ENCODE results near the gene POLD2. TPM values are rescaled to one million over a fixed set of nuclear protein-coding genes. Genes with fewer than 3 reads are reported as not detected.

Gene POLD2
- total and polyA plus RNA-seq, 2 of the 8 experiments (the other 6 are each of a cell fraction or from before 2014, with no cell fraction given): 148 to 214 TPM

- no peak for TF ChIP-seq SUZ12 (IDR thresholded peaks at IDR 0.05; ENCODE audit: low read length)
- TF ChIP-seq EZH2 (IDR thresholded peaks at IDR 0.05; ENCODE audit: low read depth, low read length, severe bottlenecking): no peak
- TF ChIP-seq EP300 (IDR thresholded peaks at IDR 0.05; ENCODE audit: borderline replicate concordance in 1 of 2, low read depth in 2 of 2, low read length in 2 of 2): no peak
- TF ChIP-seq CTCF (IDR thresholded peaks at IDR 0.05; ENCODE audit: control extremely low read depth in 1 of 3, insufficient read depth in 1 of 3, low read depth in 1 of 3, low read length in 3 of 3): no peak
- no peak for TF ChIP-seq TAF7 (optimal IDR thresholded peaks at IDR 0.05; ENCODE audit: borderline replicate concordance, low read depth, low read length)
- TF ChIP-seq ASH2L (IDR thresholded peaks at IDR 0.05; ENCODE audit: low read length): no peak
These were observed 35.2 kb downstream of the POLD2 start (continued) for GRCh38 chr7:44087911-44088838.

All from H1 (cell line).